Colonic mucosa (tissue), 4 donors: ENCODE results near the gene SMC2. TPM values are rescaled to one million over a fixed set of nuclear protein-coding genes. Genes with fewer than 3 reads are reported as not detected.

ENCODE experiments used
- DNase-seq: peaks from one replicate; pipeline ENCODE4 v3.0.0-alpha.2; 2020
- H3K27ac ChIP-seq: fragments of 200-600 bp; one replicate; pipeline ENCODE4 v1.8.0; 2021
- H3K27me3 ChIP-seq: fragments of 200-600 bp; one replicate; pipeline ENCODE4 v1.8.0; 2021
- H3K36me3 ChIP-seq: fragments of 200-600 bp; one replicate; pipeline ENCODE4 v1.8.0; 2021
- H3K4me1 ChIP-seq: fragments of 200-600 bp; one replicate; pipeline ENCODE4 v1.8.0; 2021; ENCODE audit warnings: mild to moderate bottlenecking
- H3K4me3 ChIP-seq: fragments of 200-600 bp; one replicate; pipeline ENCODE4 v1.8.0; 2021
- H3K9ac ChIP-seq, 2 donors: one replicate each; pipeline ENCODE4 v1.7.0; 2013; ENCODE audit warnings: control low read depth in 2 of 2, low read depth in 2 of 2, low read length in 2 of 2
- H3K9me3 ChIP-seq: fragments of 200-600 bp; one replicate; pipeline ENCODE4 v1.8.0; 2021
- intact Hi-C: fragments of 100-400 bp; cut with DNase I; formaldehyde crosslinking; loops from one replicate; pipeline ENCODE4 v1.14.1; 2022
- total RNA-seq, 2 donors: library from RNA; stranded (reverse); fragmentation: NEBNext Ultra II Directional in 1 of 2; extraction: Animal tissue kit (Norgen Biotek cat#: 25700) in 1 of 2; gene quantifications; one replicate each; pipeline ENCODE4 v1.2.1, GENCODE V29; 2021
- TF ChIP-seq, protein P1 (sequence below): fragments of 200-600 bp; IDR thresholded peaks from one replicate; pipeline ENCODE4 v1.8.0; 2022; ENCODE audit warnings: antibody characterized with exemption, mild to moderate bottlenecking
- donor health status: healthy.
- donor health status: DM: no; HTN: no; CAD: no.
- donor health status: DM: no; HTN: no; CAD: no.

The SMC2 gene
- total RNA-seq, 2 donors from 2014 or later, result 14.4 to 37.2 TPM

DNA sequence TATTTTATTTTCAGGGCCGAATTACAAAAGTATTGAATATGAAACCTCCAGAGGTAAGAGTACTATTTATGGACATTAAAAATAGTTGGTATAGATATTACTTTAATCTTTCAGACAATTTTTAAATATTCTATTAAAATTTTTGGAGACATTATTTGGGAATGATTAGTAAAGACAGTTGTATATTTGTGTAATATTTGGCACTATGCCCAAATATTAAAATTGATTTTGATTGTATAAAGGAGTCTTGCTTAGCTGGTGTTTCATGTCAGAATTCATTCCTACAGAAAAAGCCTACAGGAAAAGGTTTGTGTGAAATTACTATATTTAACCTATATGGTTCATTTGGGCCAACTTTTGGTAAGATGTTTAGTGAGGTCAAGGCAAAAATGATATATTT, 5.5 kb downstream of the SMC2 start:
- H3K36me3 ChIP-seq, result no peaks in the 10 kb centered on the region
- intact Hi-C loops, result no loop called here
- TF ChIP-seq, protein P1, sequence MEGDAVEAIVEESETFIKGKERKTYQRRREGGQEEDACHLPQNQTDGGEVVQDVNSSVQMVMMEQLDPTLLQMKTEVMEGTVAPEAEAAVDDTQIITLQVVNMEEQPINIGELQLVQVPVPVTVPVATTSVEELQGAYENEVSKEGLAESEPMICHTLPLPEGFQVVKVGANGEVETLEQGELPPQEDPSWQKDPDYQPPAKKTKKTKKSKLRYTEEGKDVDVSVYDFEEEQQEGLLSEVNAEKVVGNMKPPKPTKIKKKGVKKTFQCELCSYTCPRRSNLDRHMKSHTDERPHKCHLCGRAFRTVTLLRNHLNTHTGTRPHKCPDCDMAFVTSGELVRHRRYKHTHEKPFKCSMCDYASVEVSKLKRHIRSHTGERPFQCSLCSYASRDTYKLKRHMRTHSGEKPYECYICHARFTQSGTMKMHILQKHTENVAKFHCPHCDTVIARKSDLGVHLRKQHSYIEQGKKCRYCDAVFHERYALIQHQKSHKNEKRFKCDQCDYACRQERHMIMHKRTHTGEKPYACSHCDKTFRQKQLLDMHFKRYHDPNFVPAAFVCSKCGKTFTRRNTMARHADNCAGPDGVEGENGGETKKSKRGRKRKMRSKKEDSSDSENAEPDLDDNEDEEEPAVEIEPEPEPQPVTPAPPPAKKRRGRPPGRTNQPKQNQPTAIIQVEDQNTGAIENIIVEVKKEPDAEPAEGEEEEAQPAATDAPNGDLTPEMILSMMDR, result no peak
- H3K27me3 ChIP-seq, result no peaks in the 10 kb centered on the region
- no peaks in the 10 kb centered on the region for H3K9me3 ChIP-seq
- H3K4me1 ChIP-seq, result peaks cover 8% of the 10 kb centered on the region
- H3K27ac ChIP-seq, result no peak overlapping the region
- no peak overlapping the region for H3K4me3 ChIP-seq
- H3K9ac ChIP-seq, result no peak overlapping the region
- DNase-seq, result no peak

DNA sequence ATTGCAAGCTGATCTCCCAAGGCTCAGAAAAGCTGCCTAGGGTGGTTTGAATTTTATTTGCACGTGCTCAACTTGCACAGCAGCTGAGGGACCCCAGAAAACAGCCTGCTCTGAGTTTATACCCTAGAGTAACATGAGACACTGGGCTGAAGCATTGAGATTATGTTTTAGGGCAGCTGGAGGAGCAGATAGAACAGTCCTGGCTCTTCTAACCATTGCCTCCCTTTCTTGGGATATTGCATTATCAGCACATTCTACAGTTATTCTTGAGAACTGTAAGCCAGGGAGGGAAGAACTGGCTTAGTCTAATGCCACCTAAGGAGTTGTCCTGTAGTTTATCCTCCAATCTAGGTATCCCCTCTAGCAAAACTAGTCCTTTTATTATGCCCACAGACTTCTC, 10.3 kb downstream of the SMC2 start:
- no peak overlapping the region for H3K4me3 ChIP-seq
- intact Hi-C loops, result no loop called here
- no peaks in the 10 kb centered on the region for H3K36me3 ChIP-seq
- H3K4me1 ChIP-seq, result no peaks in the 10 kb centered on the region
- H3K27me3 ChIP-seq, result no peaks in the 10 kb centered on the region
- TF ChIP-seq, protein P1, result no peak
- H3K9ac ChIP-seq, result no peak overlapping the region
- DNase-seq, result no peak
- H3K27ac ChIP-seq, result no peak overlapping the region
- no peaks in the 10 kb centered on the region for H3K9me3 ChIP-seq

DNA sequence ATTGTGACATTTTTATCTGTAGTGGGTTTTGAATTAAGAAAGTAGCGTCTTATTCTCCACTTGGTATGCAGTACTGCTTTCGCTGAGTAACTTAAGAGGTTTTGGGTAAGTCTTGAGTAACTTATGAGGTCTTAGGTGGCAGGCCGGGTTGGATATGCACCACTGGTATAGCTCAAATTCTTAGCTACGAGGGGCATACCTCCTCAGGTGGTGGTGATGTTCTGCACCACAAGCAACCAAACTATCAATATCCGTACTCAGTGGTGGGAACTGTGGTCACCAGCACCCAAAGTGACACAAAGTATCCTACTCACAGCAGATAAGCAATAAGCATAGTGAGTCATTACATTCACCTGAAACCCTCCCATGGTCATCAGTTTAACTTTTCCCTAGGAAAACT, 13.7 kb downstream of the SMC2 start:
- H3K4me1 ChIP-seq, result no peaks in the 10 kb centered on the region
- TF ChIP-seq, protein P1, result no peak
- H3K27ac ChIP-seq, result no peak overlapping the region
- H3K9me3 ChIP-seq, result no peaks in the 10 kb centered on the region
- no peak for DNase-seq
- no peaks in the 10 kb centered on the region for H3K36me3 ChIP-seq
- H3K4me3 ChIP-seq, result no peak overlapping the region
- intact Hi-C loops, result no loop called here
- no peak overlapping the region for H3K9ac ChIP-seq
- H3K27me3 ChIP-seq, result no peaks in the 10 kb centered on the region

DNA sequence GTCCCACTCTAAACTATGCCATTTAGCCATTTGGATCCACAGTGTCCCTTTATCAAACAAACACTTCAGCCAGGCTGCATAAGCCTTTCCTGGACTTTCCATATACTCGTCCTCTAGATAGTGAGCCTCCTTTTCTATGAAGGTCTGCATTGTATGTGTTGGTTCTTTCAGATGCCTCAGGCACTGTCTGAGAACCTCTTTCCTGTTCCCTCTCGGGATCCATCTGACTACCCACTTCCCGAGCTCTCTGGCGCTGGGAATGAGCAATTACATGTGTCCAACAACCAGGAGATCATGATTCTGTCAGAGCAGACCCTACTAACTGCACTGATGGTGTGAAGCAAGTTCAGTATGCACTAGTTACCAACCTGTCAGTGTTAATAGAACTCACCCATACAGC, 14.2 kb downstream of the SMC2 start:
- Histone ChIP-seq H3K9ac (no peak overlapping the region), H3K4me1 (no peaks in the 10 kb centered on the region), H3K27me3 (no peaks in the 10 kb centered on the region), H3K27ac (no peak overlapping the region), H3K9me3 (no peaks in the 10 kb centered on the region), H3K36me3 (no peaks in the 10 kb centered on the region), H3K4me3 (no peak overlapping the region)
- intact Hi-C loops, result no loop called here
- TF ChIP-seq, protein P1, result no peak
- DNase-seq, result no peak

DNA sequence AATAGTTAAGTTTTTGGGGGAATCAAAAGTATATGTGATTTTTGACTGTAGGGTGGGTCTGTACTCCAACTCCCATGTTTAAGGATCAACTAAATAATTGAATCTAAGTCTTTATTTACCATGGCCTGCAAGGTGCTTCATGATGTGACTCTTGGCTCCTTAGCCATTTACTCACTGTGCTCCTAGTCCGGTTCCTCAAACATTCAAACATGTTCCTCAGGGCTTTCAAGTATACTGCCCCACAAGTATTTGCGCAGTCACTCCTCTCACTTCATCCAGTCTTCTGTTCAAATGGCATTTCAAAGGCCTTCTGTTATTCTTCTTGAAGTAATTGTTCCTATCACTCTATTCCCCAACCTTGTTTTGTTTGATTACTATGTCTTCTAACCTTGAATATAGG, 16.4 kb downstream of the SMC2 start:
- H3K9ac ChIP-seq, result no peak overlapping the region
- no peak overlapping the region for H3K4me3 ChIP-seq
- no peaks in the 10 kb centered on the region for H3K9me3 ChIP-seq
- TF ChIP-seq, protein P1, result no peak
- no peaks in the 10 kb centered on the region for H3K4me1 ChIP-seq
- H3K27me3 ChIP-seq, result no peaks in the 10 kb centered on the region
- H3K27ac ChIP-seq, result no peak overlapping the region
- no peak for DNase-seq
- no peaks in the 10 kb centered on the region for H3K36me3 ChIP-seq
- intact Hi-C loops, result no loop called here

DNA sequence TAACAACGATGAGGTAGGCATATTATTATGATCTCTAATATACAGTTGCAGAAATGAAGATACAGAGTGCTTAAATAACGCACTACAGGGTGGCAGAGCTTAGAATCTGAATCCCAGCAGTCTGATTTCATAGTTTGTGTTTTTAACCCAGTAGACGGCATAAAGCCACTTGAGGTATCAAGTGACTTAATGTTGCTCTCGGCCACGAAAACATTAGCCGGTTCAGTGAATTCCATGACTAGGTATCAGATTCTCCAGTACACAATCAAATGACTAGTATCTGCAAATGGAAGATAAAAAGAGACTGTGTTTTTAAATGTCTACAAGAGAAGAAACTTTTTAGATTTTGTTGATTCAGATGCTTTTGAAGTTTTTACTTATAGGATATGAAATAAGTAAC, 24.8 kb downstream of the SMC2 start:
- TF ChIP-seq, protein P1, result no peak
- H3K27ac ChIP-seq, result no peak overlapping the region
- no peaks in the 10 kb centered on the region for H3K9me3 ChIP-seq
- H3K4me3 ChIP-seq, result no peak overlapping the region
- no peaks in the 10 kb centered on the region for H3K27me3 ChIP-seq
- H3K4me1 ChIP-seq, result no peaks in the 10 kb centered on the region
- no peak overlapping the region for H3K9ac ChIP-seq
- no peaks in the 10 kb centered on the region for H3K36me3 ChIP-seq
- no peak for DNase-seq
- intact Hi-C loops, result no loop called here
